ENCODE measurements around the gene NUDT8.

GRCh38 chr11:67596753-67597300 lies 32.9 kb downstream of the NUDT8 start:
- TF ChIP-seq EZH2 (IDR thresholded peaks at IDR 0.05; ENCODE audit: insufficient read depth, low read length) (no peak), CTCF (IDR thresholded peaks at IDR 0.05; ENCODE audit: insufficient read depth, low read depth, low read length) (no peak)

All from astrocyte (in vitro differentiated cells and primary cell).